GM12801 (cell line): ENCODE results near the gene CDCP2.

Experiments
- TF ChIP-seq, protein P1 (sequence below): IDR thresholded peaks from one replicate; pipeline ENCODE4 v1.5.1; 2011; ENCODE audit warnings: control low read depth; ENCODE audit not compliant: insufficient read length; ENCODE audit errors: extremely low read depth

Gene CDCP2

DNA sequence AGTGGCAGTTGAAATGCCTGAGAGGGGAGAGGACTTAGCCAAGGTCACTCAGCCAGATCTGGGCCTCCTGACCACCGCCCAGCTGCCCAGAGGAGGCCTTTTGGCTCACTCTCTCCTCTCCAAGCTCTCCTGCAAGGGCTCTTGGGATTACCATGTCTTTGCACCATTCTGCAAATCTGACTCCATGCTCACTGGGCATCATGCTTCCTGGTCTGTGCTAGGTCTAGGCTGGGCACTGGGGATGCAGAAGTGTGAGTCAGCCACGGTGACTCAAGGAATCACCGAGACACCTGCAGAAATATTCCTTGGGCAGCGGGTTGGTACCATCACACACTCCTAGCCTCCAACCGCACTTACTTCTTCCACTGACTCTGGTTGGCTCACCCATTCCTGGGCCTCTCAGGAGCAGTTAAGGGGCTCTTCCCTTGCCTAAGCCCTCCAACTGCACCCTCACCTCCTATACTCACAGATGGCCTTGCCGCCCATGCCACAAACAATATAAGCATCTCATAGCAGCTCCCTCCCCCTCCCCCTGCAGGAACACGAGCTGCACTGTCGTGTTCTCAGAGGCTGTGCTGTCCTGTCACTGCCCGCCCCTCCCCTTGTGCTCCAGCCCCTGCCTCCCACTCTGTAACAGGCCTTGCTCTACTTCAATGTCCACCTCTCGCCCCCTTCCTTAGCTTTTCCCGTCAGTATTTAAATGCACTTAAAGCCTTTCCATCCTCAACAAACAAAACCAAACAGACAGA lies 34.8 kb downstream of the CDCP2 start:
- TF ChIP-seq, protein P1, sequence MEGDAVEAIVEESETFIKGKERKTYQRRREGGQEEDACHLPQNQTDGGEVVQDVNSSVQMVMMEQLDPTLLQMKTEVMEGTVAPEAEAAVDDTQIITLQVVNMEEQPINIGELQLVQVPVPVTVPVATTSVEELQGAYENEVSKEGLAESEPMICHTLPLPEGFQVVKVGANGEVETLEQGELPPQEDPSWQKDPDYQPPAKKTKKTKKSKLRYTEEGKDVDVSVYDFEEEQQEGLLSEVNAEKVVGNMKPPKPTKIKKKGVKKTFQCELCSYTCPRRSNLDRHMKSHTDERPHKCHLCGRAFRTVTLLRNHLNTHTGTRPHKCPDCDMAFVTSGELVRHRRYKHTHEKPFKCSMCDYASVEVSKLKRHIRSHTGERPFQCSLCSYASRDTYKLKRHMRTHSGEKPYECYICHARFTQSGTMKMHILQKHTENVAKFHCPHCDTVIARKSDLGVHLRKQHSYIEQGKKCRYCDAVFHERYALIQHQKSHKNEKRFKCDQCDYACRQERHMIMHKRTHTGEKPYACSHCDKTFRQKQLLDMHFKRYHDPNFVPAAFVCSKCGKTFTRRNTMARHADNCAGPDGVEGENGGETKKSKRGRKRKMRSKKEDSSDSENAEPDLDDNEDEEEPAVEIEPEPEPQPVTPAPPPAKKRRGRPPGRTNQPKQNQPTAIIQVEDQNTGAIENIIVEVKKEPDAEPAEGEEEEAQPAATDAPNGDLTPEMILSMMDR = no peak

- TF ChIP-seq, protein P1 = no peak
Measured at GRCh38 chr1:54115520-54115919, 37.3 kb downstream of the CDCP2 start.

- TF ChIP-seq, protein P1 = no peak
Measured at GRCh38 chr1:54114955-54115354, 37.8 kb downstream of the CDCP2 start.

DNA sequence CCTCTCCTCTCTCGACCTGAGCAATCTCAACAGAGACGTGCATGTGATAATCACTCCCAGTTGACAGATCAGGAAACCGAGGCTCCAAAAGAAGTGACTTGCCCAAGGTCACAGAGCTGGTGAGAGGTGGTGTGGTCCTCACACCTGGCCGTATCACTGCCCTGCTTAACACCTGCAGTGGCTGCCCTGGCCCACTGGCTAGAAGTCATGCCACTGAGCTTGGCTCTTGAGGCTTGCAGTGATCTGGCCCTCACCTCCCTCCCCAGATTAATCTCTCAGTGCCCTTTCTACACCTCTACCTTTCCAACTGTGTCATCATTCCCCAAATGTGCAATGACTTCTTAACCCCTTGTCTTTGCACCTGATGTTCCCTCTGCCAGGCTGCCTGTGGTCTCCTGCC lies 38.8 kb downstream of the CDCP2 start:
- TF ChIP-seq, protein P1 = no peak

GRCh38 chr1:54112705-54113368 lies 40.0 kb downstream of the CDCP2 start:
- TF ChIP-seq, protein P1 = no peak

DNA sequence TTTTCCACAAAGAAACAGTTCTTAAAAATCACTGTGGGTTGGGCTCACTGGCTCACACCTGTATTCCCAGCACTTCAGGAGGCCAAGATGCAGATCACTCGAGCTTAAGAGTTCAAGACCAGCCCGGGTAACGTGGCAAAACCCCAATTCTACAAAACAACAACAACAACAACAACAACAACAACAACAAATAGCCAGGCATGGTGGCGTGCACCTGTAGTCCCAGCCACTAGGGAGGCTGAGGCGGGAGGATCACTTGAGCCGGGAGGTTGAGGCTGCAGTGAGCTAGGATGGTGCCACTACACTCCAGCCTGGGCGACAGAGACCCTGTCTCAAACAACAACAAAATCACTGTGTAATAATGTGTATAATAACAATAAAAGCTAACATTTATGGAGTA lies 40.8 kb downstream of the CDCP2 start:
- TF ChIP-seq, protein P1 = no peak

- TF ChIP-seq, protein P1 = no peak
Measured at GRCh38 chr1:54111624-54112023, 41.2 kb downstream of the CDCP2 start.
